GM12878 (cell line): ENCODE results near the gene DFFB. TPM values are rescaled to one million over a fixed set of nuclear protein-coding genes. Genes with fewer than 3 reads are reported as not detected.

Experiments
- ATAC-seq: fragments of 200-7000 bp; cut with Tn5 transposase; 3 replicates; pipeline ENCODE4 v1.9.1; 2020; ENCODE audit warnings: mild to moderate bottlenecking, moderate library complexity
- BruUV-seq: library from RNA; stranded (reverse); fragments of 400-500 nt; replicated peaks from 2 replicates; lab custom pipeline; 2021; lab: Mats Ljungman, UMichigan
- CTCF ChIA-PET: fragments of 300-600 bp; sonication (Branson Sonifier 250); formaldehyde crosslinking; extraction: SDS; loops from one replicate; lab custom pipeline; 2021; ENCODE audit warnings: inconsistent platforms; lab: Yijun Ruan, JAX
- POLR2A ChIA-PET: fragments of 350-600 bp; formaldehyde crosslinking; extraction: SDS; loops from one replicate; lab custom pipeline; 2021; ENCODE audit warnings: inconsistent platforms; lab: Charles Lee
- RAD21 ChIA-PET: fragments of 300-600 bp; sonication (Branson Sonifier 250); formaldehyde crosslinking; loops from one replicate; lab custom pipeline; 2023; ENCODE audit warnings: antibody characterized with exemption; ENCODE audit not compliant: unreplicated experiment; lab: Charles Lee
- SMC1A ChIA-PET: fragments of 300-600 bp; sonication (Branson Sonifier 250); formaldehyde crosslinking; loops from one replicate; lab custom pipeline; 2023; ENCODE audit not compliant: unreplicated experiment, uncharacterized antibody; lab: Charles Lee
- DNase-seq: peaks from one replicate; pipeline ENCODE4 v3.0.0-alpha.2; 2011; ENCODE audit warnings: low read depth, low spot score
- FAIRE-seq: peaks from 3 replicates; lab custom pipeline; 2011; peaks lifted over from hg19 to GRCh38; lab: Jason Lieb, UNC
- H2AFZ ChIP-seq: 2 replicates; pipeline ENCODE4 v1.6.0; 2011; ENCODE audit warnings: low read depth, low read length, control low read depth; ENCODE audit not compliant: control insufficient read depth
- H3K27ac ChIP-seq: 2 replicates; pipeline ENCODE4 v1.5.1; 2011; ENCODE audit warnings: control low read depth; ENCODE audit not compliant: control insufficient read depth, insufficient read depth
- H3K27me3 ChIP-seq, 2 experiments: replicated peaks in 1 of 2; 2 replicates each; pipeline versions ENCODE4 v1.6.0 to v1.6.1; 2011; ENCODE audit warnings: low read length in 1 of 2; ENCODE audit not compliant: control insufficient read depth in 2 of 2, insufficient read depth in 2 of 2
- H3K36me3 ChIP-seq, 2 experiments: 2 replicates each; pipeline ENCODE4 v1.5.1; 2011; ENCODE audit warnings: low read length in 1 of 2; ENCODE audit not compliant: control insufficient read depth in 2 of 2, insufficient read depth in 2 of 2
- H3K4me1 ChIP-seq: 2 replicates; pipeline ENCODE4 v1.6.1; 2011; ENCODE audit warnings: mild to moderate bottlenecking, low read length, moderate library complexity, mixed read lengths; ENCODE audit not compliant: control insufficient read depth, insufficient read depth
- H3K4me2 ChIP-seq: 2 replicates; pipeline ENCODE4 v1.6.0; 2011; ENCODE audit warnings: control low read depth; ENCODE audit not compliant: control insufficient read depth, insufficient read depth
- H3K4me3 ChIP-seq: fragments of 200-600 bp; sonication (generic); 2 replicates; pipeline ENCODE4 v1.5.1; 2016
- H3K79me2 ChIP-seq: 2 replicates; pipeline ENCODE4 v1.6.0; 2011; ENCODE audit warnings: low read length; ENCODE audit not compliant: control insufficient read depth, insufficient read depth
- H3K9ac ChIP-seq: 2 replicates; pipeline ENCODE4 v1.8.0; 2011; ENCODE audit warnings: low read length, control low read depth, mixed read lengths; ENCODE audit not compliant: control insufficient read depth, insufficient read depth
- H3K9me3 ChIP-seq: replicated peaks from 3 replicates; pipeline ENCODE4 v1.5.1; 2011; ENCODE audit warnings: mild to moderate bottlenecking, low read length; ENCODE audit not compliant: control insufficient read depth, insufficient read depth
- H4K20me1 ChIP-seq: 2 replicates; pipeline ENCODE4 v1.6.0; 2011; ENCODE audit not compliant: control insufficient read depth, insufficient read depth
- ATF7 ChIP-seq: fragments of 450-650 bp; IDR thresholded peaks from 2 replicates; pipeline ENCODE4 v1.6.1; 2016; ENCODE audit warnings: low read depth, mild to moderate bottlenecking
- E2F8 ChIP-seq: fragments of 450-650 bp; IDR thresholded peaks from 2 replicates; pipeline ENCODE4 v1.6.1; 2018; ENCODE audit warnings: mild to moderate bottlenecking, low read depth, moderate library complexity; ENCODE audit not compliant: partially characterized antibody
- E4F1 ChIP-seq: fragments of 450-650 bp; IDR thresholded peaks from 2 replicates; pipeline ENCODE4 v1.6.1; 2018; ENCODE audit warnings: borderline replicate concordance, mild to moderate bottlenecking; ENCODE audit not compliant: partially characterized antibody
- JUNB ChIP-seq: IDR thresholded peaks from 2 replicates; pipeline ENCODE4 v1.6.1; 2016; ENCODE audit warnings: antibody characterized with exemption, mild to moderate bottlenecking
- KDM1A ChIP-seq: fragments of 200-600 bp; sonication (generic); IDR thresholded peaks from 2 replicates; pipeline ENCODE4 v1.6.1; 2016; ENCODE audit warnings: borderline replicate concordance
- KLF5 ChIP-seq: fragments of 450-650 bp; IDR thresholded peaks from 2 replicates; pipeline ENCODE4 v1.6.1; 2014; ENCODE audit warnings: mild to moderate bottlenecking; ENCODE audit not compliant: partially characterized antibody
- MXI1 ChIP-seq: fragments of 150-350 bp; IDR thresholded peaks from 2 replicates; pipeline ENCODE4 v1.6.1; 2011; ENCODE audit warnings: low read depth, mild to moderate bottlenecking, inconsistent platforms, low read length, improper control_type of control experiment
- PAX8 ChIP-seq: fragments of 450-650 bp; IDR thresholded peaks from 2 replicates; pipeline ENCODE4 v1.6.1; 2017; ENCODE audit warnings: mild to moderate bottlenecking, moderate library complexity
- POLR2AphosphoS2 ChIP-seq: IDR thresholded peaks from 2 replicates; pipeline ENCODE4 v1.6.1; 2011; ENCODE audit warnings: low read depth, mild to moderate bottlenecking, low read length, improper control_type of control experiment, moderate library complexity
- RAD21 ChIP-seq: IDR thresholded peaks from 2 replicates; pipeline ENCODE4 v1.6.1; 2011; ENCODE audit warnings: mild to moderate bottlenecking, low read depth, low read length, moderate library complexity; ENCODE audit not compliant: insufficient read depth
- RELA ChIP-seq: fragments of 450-650 bp; IDR thresholded peaks from 2 replicates; pipeline ENCODE4 v1.8.0; 2014; ENCODE audit warnings: borderline replicate concordance; ENCODE audit not compliant: partially characterized antibody
- RFX5 ChIP-seq: IDR thresholded peaks from 2 replicates; pipeline ENCODE4 v1.6.1; 2011; ENCODE audit warnings: low read depth, low read length, improper control_type of control experiment
- SMAD5 ChIP-seq: IDR thresholded peaks from 2 replicates; pipeline ENCODE4 v1.6.1; 2016; ENCODE audit warnings: antibody characterized with exemption, low read depth
- in situ Hi-C: fragments of 300-500 bp; cut with MboI; formaldehyde crosslinking; loops from 9 replicates; pipeline ENCODE4 v1.14.3; 2018; ENCODE audit warnings: mixed read lengths
- intact Hi-C: fragments of 100-400 bp; cut with micrococcal nuclease; formaldehyde crosslinking; loops from one replicate; pipeline ENCODE4 v1.14.2; 2022; ENCODE audit not compliant: unreplicated experiment
- polyA plus RNA-seq, 11 experiments: library from polyadenylated mRNA; depleted of rRNA in 4 of 11; unstranded in 6 of 11; stranded (reverse) in 5 of 11; fragments of >200 nt; fragmentation: Nextera tagmentation in 4 of 11; fragmentation: Illumina TruSeq in 1 of 11; extraction: Ambion mirVana in 4 of 11; extraction: Trizol in 1 of 11; gene quantifications; 1 replicate in 1 of 11; 2 replicates in 10 of 11; pipeline versions ENCODE4 v1.2.1 to v1.2.3, GENCODE V29; 2011 to 2016; ENCODE audit warnings: inconsistent platforms in 2 of 11, missing spikeins in 2 of 11, low read depth in 1 of 11
- total RNA-seq, 4 experiments: library from RNA; depleted of rRNA in 3 of 4; stranded (reverse); fragments of >200 nt in 3 of 4; fragmentation: Illumina TruSeq in 1 of 4; extraction: Trizol in 1 of 4; gene quantifications; 2 replicates each; pipeline versions ENCODE4 v1.2.1 to v1.2.3, GENCODE V29; 2013 to 2021

The DFFB gene
- total and polyA plus RNA-seq, 10 of the 15 experiments (the other 5 are each of a cell fraction or from before 2014, with no cell fraction given), result 2.7 to 10.7 (median 6.5) TPM

GRCh38 chr1:3926956-3927355 is 69.7 kb downstream of the DFFB start:
- DNase-seq, result no peak
- no peak for TF ChIP-seq RFX5
- TF ChIP-seq E2F8, result no peak
- no peak for TF ChIP-seq KDM1A
- TF ChIP-seq SMAD5, result no peak
- TF ChIP-seq RAD21, result no peak
- no peak for TF ChIP-seq JUNB
- no peak for TF ChIP-seq ATF7
- TF ChIP-seq MXI1, result no peak
- no peak for TF ChIP-seq RELA
- TF ChIP-seq E4F1, result no peak
- TF ChIP-seq POLR2AphosphoS2, result no peak
- TF ChIP-seq KLF5, result no peak
- TF ChIP-seq PAX8, result no peak
- FAIRE-seq, result no peak
- Histone ChIP-seq H3K4me2 (no peak overlapping the region), H2AFZ (no peak overlapping the region), H3K9me3 (peaks cover 2% of the 10 kb centered on the region; the same call in 2 of the 3 replicates), H3K4me3 (no peak overlapping the region), H4K20me1 (no peaks in the 10 kb centered on the region), H3K9ac (no peak overlapping the region), H3K4me1 (no peaks in the 10 kb centered on the region), H3K79me2 (no peaks in the 10 kb centered on the region), H3K36me3 (no peaks in the 10 kb centered on the region), H3K27ac (no peak overlapping the region), H3K27me3 (no peaks in the 10 kb centered on the region; a peak in 1 of 4 replicates)
- intact Hi-C loops (no loop called here), in situ Hi-C loops (no loop called here)
- RAD21 ChIA-PET, result no interaction called here
- SMC1A ChIA-PET, result no interaction called here
- POLR2A ChIA-PET, result no interaction called here
- CTCF ChIA-PET, result no interaction called here
- BruUV-seq, result no TSS peak
- no peak for ATAC-seq
